Activated CD8-positive, alpha-beta memory T cell treated with anti-CD3 and anti-CD28 coated beads for 1 hour (primary cell): ENCODE data around the gene ATAD3B.
"Not testable (repeated sequence)": the region's sequence is repeated elsewhere in the genome, so short reads cannot be mapped to it uniquely, and the experiment has no call there.

Experiments used
- DNase-seq, 2 donors: peaks; one replicate each; pipeline ENCODE4 v3.0.0-alpha.2; 2020; ENCODE audit warnings: low read depth in 1 of 2; ENCODE audit errors: extremely low read depth in 1 of 2

ATAD3B gene

DNA sequence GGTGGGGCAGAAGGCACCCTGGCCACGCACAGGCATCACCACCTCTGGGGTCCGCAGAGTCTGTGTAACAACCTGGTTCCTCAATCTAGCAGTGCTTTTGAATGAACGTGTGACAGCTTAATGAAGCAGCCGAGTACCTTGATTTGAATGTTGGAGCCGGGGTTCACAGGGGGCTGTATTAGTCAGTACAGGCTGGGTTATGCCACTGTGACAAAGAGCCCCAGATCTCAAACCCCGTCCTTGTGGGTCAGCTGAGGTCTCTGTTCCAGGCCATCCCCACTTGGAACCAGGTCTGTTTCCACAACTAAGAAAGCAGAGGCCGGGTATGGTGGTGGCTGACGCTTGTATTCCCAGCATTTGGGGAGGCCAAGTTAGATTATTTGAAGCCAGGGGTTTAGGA, 58.4 kb downstream of the ATAD3B start:
- DNase-seq = no peak

DNA sequence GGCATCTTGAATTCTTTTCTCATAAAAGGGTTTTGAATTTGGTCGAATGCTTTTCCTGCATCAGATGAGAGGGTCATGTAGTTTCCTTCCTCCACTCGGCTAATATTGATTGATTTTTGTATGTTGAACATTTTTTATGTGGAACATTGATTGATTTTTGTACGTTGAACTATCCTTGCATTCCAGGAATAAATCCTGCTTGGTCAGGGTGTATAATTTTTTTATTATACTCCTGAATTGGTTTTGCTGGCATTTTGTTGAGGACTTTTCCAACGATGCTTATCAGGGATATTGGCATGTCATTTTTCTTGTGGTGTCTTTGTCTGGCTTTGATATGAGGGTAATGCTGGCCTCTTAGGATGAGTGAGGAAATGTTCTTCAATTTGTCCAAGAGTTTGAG, 60.4 kb downstream of the ATAD3B start:
- DNase-seq = no peak

GRCh38 chr1:1533176-1533893, 61.8 kb downstream of the ATAD3B start:
- not testable (repeated sequence) for DNase-seq

DNA sequence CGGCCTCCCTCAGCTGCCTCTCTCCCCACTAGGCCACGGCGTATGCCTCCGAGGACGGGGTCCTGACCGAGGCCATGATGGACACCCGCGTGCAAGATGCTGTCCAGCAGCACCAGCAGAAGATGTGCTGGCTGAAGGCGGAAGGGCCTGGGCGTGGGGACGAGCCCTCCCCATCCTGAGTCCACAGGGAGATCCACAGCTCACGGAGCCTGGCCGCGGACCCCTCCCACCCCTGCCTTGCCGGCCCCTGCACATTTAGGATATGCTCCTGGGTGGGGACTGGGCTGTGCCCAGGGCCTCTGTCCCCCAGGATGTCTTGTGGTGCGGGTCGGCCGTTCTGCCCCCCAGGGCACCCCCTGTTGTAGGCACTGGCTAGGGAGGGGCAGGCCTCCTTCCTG, 62.3 kb downstream of the ATAD3B start:
- not testable (repeated sequence) for DNase-seq

DNA sequence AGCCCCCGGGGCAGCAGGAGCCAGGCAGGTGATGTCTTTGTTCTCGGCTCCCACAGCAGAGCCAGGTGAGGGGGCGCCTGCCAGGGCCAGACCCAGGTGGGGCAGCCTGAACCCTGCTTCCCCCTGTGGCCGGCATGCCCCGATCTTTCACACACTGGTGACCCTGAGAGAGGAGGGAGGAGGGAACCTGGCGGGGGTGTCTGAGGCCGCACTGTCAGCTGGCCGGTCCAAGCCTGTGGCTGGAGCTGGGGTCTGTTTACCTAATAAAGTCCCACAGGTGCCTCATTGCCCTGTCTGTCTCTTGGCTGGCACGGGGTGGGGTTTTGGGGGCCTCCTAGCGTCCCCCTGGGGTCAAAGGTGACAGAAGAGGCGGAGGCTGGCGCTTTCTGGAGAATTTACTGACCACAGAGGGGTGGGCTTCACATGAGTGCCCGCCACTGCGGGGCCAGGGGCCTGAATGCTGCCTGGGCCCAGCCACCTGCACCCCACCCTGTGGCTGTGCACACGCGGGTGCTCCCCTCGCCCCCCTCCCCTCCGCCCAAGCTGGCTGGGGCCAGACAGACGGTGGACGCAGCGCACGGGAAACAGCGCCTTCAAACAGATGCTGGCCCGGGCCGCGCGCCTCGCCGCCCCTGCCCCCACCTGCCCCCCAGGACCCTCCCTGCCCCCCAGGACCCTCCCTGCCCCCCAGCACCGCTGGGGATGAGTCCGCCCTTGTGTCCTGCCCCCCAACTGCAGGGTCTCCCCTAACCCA, 63.0 kb downstream of the ATAD3B start:
- DNase-seq = no peak

- DNase-seq = no peak
These were observed 63.8 kb downstream of the ATAD3B start for GRCh38 chr1:1535201-1536018.

- no peak for DNase-seq
These were observed 64.7 kb downstream of the ATAD3B start for GRCh38 chr1:1536019-1536937.

- no peak for DNase-seq
These were observed 65.5 kb downstream of the ATAD3B start for GRCh38 chr1:1536938-1537546.

DNA sequence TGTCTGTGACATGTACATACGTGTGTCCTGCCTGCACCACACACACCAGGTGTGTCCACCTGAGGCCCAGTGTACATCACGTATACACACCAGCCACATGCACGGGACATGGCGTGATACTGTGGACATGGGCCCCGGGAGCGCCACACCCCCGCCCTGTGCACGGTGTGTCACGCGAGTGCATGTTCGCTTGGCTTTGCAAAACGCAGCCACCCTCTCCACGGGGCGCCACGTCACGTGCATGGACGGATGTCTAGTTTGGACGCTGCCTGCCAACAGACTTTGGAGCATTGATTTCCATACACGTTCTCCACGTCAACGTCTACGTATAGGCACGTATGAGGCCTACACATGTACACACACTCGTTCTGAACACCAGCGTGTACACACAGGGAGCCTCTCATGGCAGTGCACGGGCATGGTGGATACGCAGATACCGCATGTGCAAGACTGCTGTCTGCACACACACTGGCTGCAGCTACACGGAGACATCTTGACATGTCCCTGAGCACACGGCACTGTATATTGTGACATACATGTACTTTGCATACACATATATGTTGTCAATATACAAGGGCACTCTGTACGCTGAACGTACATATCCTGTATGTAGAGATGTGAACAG, 66.2 kb downstream of the ATAD3B start:
- DNase-seq = no peak

GRCh38 chr1:1538334-1538733, 66.8 kb downstream of the ATAD3B start:
- DNase-seq = no peak

DNA sequence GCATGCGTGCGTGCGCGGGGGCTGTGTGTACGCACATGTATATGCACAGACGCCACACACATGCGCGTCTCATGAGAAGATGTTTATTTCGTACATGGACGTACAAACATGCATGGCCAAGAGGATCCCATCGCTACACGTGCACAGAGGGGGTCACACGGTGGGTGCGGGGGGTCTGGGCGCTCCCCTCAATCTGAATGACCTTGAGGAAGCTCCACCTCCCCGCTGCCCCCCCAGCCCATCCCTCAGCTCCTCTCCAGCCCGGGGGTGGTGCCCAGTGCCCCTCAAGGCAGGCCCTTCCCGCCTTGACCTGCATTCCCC, 67.4 kb downstream of the ATAD3B start:
- no peak for DNase-seq

DNA sequence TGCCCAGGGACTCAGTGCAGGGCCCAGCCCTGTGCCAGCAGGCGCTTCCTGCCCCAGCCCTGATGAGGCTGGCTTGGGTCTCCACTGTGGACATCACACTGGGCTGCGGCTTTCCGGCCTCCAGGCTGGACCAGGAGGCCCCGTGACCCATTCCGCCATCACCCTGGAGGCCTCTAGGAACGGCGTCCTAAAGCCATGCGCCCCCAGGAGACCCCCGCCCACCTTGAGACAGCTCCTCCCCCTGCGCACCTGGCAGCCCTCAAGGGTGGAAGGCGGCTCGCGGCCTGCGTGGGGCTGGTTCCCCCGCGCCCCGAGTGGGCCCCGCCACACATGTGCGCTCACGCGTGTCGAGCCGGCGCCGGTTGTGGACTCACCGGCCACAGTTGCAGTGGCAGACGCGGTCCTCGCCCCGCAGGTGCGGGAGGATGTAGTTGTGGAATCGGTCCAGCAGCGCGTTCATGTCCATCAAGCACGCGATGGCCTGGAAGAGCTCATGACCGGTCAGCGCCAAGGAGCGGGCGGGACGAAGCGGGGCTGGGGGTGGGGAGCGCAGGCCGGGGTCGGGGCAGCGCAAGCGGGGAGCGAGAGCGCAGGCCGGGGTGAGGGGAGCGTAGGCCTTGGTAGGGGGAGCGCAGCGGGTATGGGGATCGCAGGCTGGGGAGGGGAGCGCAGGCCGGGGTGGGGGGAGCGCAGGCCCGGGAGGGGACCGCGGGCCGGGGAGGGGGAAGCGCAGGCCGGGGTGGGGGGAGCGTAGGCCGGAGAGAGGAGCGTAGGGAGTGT, 67.9 kb downstream of the ATAD3B start:
- no peak for DNase-seq

GRCh38 chr1:1540090-1540817, 68.7 kb downstream of the ATAD3B start, which contains the start of gene TMEM240:
TMEM240 (minus strand) TSS chr1:1540624; CDS start chr1:1540346, 278 bp downstream.
- peak; percentile 10 to 32 for DNase-seq

- no peak for DNase-seq
These were observed 69.5 kb downstream of the ATAD3B start for GRCh38 chr1:1540818-1541628.

- no peak for DNase-seq
These were observed 70.6 kb downstream of the ATAD3B start for GRCh38 chr1:1541956-1542765.
